G401 (cell line): ENCODE results near the gene RXRA. TPM values are rescaled to one million over a fixed set of nuclear protein-coding genes. Genes with fewer than 3 reads are reported as not detected.

Experiments used
- DNase-seq: peaks from one replicate; pipeline ENCODE4 v3.0.0-alpha.2; 2015; ENCODE audit warnings: low spot score
- in situ Hi-C: cut with HindIII; loops from 2 replicates; pipeline ENCODE4 v1.10.0; 2016; ENCODE audit warnings: low sequenced_read_pairs, mixed read lengths
- total RNA-seq: library from RNA; depleted of rRNA; stranded (reverse); fragments of >200 nt; shearing (Covaris generic); gene quantifications from 2 replicates; pipeline ENCODE4 v1.2.3, GENCODE V29; 2014

RXRA gene
- total RNA-seq, 1 experiment from 2014 or later = 18.9 TPM

DNA sequence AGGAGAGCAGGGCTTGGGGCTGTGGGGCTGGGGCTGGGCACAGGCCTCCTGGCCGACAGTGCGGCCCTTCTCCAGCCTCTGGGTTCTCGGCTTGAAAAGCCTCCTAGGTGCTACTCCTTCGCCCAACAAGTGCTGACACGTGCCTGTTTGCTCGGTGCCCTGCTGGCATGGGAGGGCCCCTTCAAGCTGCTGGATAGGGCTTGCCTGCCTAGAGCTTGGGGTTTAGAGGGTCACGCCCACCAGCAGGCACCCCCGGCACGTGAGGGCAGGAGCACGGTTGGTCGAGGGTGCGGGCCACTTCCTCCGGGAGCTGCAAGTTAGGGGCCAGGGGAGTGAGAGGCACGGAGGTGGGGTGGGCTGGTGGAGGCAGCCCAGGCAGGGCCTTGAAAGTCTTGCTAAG is 106.2 kb downstream of the RXRA start:
- in situ Hi-C loops = no loop called here
- DNase-seq = no peak

GRCh38 chr9:134433101-134433500 is 106.8 kb downstream of the RXRA start:
- peak; percentile 59 for DNase-seq

GRCh38 chr9:134433909-134434882 is 107.9 kb downstream of the RXRA start:
- in situ Hi-C loops = no loop called here
- DNase-seq = no peak

More at GRCh38 chr9:134433101-134433500, 106.8 kb downstream of the RXRA start:
- in situ Hi-C loops = no loop called here

GRCh38 chr9:134434894-134435506 is 108.7 kb downstream of the RXRA start:
- in situ Hi-C loops = no loop called here

DNA sequence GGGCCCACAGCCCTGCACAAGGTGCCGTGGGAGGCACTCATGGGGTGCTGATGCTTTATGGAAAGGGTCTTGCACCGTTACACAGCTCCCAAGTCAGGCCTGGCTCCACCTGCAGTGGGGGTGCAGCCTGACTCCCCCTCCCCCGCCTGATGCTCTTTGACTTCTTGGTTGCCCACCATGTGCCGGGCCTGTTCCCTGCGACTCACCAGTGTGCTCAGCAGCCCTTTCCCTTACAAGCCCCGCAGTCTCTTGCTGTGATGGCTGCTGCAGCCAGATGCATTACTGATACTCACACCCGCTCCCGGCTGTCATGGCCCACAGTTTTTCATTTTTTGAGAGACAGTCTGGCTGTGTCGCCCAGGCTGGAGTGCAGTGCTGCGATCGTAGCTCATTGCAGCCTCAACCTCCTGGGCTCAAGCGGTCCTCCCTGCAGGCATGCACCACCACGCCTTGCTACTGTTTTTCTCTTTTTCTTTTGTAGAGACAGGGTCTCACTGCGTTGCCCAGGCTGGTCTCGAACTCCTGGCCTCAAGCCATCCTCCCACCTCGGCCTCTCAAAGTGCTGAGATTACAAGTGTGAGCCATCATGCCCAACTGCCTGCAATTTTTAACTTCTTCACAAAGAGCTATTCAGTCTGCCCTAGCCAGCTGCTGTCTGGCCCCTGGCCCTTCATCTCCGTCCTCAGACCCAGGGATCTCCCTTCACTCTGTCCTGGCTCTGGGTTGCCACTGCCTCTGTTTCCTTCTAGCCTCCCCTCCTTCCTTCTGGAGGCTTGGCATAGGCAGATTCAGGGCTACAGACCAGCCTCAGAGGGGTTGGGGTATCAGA is 109.5 kb downstream of the RXRA start:
- in situ Hi-C loops = no loop called here

More at GRCh38 chr9:134434894-134435506, 108.7 kb downstream of the RXRA start:
- peak; percentile 97 for DNase-seq

DNA sequence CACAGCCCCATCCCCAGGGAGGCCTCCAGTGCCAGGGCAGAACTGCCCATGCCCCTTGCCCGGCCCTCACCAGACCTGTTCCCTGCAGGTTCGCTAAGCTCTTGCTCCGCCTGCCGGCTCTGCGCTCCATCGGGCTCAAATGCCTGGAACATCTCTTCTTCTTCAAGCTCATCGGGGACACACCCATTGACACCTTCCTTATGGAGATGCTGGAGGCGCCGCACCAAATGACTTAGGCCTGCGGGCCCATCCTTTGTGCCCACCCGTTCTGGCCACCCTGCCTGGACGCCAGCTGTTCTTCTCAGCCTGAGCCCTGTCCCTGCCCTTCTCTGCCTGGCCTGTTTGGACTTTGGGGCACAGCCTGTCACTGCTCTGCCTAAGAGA is 110.1 kb downstream of the RXRA start:
- DNase-seq = peak; percentile 60
- in situ Hi-C loops = no loop called here

More for the DNA sequence above, 109.5 kb downstream of the RXRA start:
- peak; percentile 27 for DNase-seq

GRCh38 chr9:134436911-134437310 is 110.7 kb downstream of the RXRA start:
- in situ Hi-C loops = no loop called here

DNA sequence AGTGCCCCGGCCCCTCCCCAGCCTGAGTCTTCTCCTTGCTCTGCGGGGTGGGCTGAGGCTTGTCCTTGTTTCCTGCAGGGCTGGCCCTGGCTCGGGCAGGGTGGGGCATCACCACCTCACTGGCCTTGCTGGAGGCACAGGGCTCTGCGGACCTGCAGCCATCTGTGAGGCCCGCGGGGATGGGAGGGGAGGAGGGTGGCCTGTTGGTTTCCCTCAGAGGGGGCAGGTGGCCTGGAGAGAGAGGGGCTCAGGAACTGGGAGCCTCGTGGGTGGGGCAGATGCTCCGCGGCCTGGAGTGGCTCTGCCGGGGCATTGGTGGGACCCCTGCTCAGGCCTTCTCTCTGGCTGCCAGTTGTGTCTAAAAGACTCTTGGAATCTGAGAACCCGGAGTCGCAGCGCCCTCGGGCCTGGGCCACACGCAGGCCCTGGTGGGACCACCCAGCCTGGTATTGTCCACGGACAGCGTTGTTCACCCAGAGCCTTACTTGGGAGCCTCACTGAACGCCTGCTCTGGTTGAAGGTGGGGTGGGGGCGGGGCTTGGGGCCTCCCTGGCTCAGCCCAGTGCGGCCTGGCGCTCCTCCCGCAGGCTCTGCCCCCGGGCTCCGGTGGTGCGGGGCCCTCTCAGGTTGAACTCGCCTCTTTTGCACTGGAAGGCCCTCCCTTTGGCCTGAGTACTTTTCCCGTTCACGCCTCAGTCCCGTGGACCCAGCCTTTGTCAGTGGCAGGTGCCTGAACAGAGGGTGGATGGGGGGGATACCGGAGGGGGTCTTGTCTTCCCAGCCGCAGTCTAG is 111.3 kb downstream of the RXRA start:
- in situ Hi-C loops = no loop called here
- no peak for DNase-seq

More at GRCh38 chr9:134436911-134437310, 110.7 kb downstream of the RXRA start:
- no peak for DNase-seq

DNA sequence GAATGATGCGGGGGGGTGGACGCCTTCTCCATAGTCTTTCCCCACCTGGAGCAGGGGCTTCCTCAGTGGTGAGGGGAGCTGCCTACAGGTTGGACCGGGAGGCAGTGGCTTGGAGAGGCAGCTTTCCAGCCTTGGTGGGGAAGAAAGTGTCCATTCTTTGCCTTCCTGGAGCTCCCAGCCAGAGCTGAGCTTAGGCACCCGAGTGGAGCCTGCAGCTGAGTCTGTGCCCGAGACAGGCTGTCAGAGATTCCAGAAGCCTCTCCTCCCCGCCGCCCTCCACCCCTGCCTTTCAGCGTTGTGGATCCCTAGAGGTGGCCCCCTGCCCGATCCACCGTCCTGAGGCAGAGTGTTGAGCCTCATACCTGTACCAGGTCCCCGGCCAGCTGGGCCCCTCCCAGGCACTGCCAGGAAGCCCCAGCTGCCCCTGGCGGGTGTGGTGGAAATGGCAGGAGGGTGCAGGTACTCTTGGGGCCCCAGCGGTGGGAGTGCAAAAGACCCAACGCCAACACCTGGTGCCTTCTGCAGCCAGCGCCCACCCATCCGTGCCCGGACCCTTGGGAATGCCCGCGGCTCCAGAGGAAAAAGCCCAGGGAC is 112.0 kb downstream of the RXRA start:
- in situ Hi-C loops = no loop called here
- no peak for DNase-seq

GRCh38 chr9:134439368-134439784 is 113.1 kb downstream of the RXRA start:
- DNase-seq = no peak
- in situ Hi-C loops = no loop called here

DNA sequence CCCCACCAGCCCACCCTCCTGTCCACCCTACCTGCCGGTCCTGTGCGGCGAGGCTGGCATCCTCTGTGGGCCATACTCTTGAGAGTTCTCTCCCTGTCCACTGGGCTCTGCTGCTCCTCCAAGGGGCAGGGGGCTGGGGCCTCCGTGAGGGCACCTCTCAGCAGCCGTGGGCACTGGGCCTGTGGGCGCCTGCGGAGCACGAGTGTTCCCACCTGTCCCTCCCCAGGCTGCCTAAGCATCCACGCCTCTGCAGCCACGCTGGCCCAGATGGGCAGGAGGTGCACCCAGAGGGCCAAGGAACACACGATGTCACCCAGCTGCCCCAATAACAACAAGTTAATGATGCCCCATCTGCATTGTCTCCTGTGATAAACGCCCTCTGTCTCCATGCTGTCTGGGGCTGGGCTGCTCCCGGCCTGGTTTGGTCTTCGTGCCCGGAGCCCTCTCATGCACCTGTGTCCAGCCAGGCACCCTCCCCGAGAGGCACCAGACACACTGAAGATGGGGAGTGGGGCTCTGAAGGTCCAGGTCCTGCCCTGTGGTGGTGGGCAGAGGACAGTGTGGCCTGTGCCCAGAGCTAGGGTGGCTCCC is 114.5 kb downstream of the RXRA start:
- in situ Hi-C loops = no loop called here
- no peak for DNase-seq

GRCh38 chr9:134441227-134442084 is 115.2 kb downstream of the RXRA start:
- no peak for DNase-seq
- in situ Hi-C loops = no loop called here

- in situ Hi-C loops = no loop called here
- no peak for DNase-seq
Observed at GRCh38 chr9:134442085-134442474, 115.8 kb downstream of the RXRA start.

GRCh38 chr9:134442486-134443173 is 116.4 kb downstream of the RXRA start:
- in situ Hi-C loops = no loop called here
- peak; percentile 35 for DNase-seq

GRCh38 chr9:134443174-134444037 is 117.2 kb downstream of the RXRA start:
- in situ Hi-C loops = no loop called here
- peak; percentile 85 for DNase-seq

DNA sequence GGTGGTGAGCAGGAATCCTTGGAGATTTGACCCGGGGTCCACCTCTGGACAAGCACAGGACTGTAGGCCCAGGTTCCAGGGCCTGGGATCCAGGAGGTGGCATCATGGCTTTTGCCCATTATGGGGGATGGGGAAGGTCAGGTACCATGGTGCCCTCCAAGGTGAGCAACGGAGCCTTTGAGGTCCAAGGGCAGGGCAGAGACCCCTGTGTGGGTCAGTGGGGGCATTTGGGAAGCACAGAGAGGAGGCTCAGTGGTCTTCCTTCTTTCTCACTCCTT is 117.7 kb downstream of the RXRA start:
- no peak for DNase-seq
- in situ Hi-C loops = no loop called here
